ENCODE data around the gene KIRREL2. TPM values are rescaled to one million over a fixed set of nuclear protein-coding genes. Genes with fewer than 3 reads are reported as not detected.

Gene KIRREL2
- total and polyA plus RNA-seq, 2 of the 8 experiments (the other 6 are each of a cell fraction or from before 2014, with no cell fraction given): 2.4 to 4.6 TPM

DNA sequence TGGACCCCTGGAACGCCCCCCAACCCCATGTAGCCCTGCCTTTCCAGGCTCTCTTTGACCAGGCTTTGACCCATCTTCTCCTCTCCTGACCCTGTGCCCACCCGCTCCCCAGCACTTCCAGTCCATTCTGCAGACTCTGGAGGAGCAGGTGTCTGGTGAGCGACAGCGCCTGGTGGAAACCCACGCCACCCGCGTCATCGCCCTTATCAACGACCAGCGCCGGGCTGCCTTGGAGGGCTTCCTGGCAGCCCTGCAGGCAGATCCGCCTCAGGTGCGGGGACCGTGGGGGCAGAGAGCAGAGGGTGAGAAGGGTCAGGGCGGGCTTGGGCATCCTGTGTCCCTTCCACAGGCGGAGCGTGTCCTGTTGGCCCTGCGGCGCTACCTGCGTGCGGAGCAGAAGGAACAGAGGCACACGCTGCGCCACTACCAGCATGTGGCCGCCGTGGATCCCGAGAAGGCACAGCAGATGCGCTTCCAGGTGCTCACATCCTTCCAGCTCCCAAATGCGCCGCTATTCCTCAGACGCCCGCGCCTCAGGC, 17.8 kb downstream of the KIRREL2 start (continued):
- TF ChIP-seq, protein P1, sequence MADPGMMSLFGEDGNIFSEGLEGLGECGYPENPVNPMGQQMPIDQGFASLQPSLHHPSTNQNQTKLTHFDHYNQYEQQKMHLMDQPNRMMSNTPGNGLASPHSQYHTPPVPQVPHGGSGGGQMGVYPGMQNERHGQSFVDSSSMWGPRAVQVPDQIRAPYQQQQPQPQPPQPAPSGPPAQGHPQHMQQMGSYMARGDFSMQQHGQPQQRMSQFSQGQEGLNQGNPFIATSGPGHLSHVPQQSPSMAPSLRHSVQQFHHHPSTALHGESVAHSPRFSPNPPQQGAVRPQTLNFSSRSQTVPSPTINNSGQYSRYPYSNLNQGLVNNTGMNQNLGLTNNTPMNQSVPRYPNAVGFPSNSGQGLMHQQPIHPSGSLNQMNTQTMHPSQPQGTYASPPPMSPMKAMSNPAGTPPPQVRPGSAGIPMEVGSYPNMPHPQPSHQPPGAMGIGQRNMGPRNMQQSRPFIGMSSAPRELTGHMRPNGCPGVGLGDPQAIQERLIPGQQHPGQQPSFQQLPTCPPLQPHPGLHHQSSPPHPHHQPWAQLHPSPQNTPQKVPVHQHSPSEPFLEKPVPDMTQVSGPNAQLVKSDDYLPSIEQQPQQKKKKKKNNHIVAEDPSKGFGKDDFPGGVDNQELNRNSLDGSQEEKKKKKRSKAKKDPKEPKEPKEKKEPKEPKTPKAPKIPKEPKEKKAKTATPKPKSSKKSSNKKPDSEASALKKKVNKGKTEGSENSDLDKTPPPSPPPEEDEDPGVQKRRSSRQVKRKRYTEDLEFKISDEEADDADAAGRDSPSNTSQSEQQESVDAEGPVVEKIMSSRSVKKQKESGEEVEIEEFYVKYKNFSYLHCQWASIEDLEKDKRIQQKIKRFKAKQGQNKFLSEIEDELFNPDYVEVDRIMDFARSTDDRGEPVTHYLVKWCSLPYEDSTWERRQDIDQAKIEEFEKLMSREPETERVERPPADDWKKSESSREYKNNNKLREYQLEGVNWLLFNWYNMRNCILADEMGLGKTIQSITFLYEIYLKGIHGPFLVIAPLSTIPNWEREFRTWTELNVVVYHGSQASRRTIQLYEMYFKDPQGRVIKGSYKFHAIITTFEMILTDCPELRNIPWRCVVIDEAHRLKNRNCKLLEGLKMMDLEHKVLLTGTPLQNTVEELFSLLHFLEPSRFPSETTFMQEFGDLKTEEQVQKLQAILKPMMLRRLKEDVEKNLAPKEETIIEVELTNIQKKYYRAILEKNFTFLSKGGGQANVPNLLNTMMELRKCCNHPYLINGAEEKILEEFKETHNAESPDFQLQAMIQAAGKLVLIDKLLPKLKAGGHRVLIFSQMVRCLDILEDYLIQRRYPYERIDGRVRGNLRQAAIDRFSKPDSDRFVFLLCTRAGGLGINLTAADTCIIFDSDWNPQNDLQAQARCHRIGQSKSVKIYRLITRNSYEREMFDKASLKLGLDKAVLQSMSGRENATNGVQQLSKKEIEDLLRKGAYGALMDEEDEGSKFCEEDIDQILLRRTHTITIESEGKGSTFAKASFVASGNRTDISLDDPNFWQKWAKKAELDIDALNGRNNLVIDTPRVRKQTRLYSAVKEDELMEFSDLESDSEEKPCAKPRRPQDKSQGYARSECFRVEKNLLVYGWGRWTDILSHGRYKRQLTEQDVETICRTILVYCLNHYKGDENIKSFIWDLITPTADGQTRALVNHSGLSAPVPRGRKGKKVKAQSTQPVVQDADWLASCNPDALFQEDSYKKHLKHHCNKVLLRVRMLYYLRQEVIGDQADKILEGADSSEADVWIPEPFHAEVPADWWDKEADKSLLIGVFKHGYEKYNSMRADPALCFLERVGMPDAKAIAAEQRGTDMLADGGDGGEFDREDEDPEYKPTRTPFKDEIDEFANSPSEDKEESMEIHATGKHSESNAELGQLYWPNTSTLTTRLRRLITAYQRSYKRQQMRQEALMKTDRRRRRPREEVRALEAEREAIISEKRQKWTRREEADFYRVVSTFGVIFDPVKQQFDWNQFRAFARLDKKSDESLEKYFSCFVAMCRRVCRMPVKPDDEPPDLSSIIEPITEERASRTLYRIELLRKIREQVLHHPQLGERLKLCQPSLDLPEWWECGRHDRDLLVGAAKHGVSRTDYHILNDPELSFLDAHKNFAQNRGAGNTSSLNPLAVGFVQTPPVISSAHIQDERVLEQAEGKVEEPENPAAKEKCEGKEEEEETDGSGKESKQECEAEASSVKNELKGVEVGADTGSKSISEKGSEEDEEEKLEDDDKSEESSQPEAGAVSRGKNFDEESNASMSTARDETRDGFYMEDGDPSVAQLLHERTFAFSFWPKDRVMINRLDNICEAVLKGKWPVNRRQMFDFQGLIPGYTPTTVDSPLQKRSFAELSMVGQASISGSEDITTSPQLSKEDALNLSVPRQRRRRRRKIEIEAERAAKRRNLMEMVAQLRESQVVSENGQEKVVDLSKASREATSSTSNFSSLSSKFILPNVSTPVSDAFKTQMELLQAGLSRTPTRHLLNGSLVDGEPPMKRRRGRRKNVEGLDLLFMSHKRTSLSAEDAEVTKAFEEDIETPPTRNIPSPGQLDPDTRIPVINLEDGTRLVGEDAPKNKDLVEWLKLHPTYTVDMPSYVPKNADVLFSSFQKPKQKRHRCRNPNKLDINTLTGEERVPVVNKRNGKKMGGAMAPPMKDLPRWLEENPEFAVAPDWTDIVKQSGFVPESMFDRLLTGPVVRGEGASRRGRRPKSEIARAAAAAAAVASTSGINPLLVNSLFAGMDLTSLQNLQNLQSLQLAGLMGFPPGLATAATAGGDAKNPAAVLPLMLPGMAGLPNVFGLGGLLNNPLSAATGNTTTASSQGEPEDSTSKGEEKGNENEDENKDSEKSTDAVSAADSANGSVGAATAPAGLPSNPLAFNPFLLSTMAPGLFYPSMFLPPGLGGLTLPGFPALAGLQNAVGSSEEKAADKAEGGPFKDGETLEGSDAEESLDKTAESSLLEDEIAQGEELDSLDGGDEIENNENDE (IDR thresholded peaks at IDR 0.05; ENCODE audit: insufficient replicate concordance, low read length): no peak

Measured in H1 (cell line).